ENCODE measurements around the gene SRCAP. TPM values are rescaled to one million over a fixed set of nuclear protein-coding genes. Genes with fewer than 3 reads are reported as not detected.

Gene SRCAP
- total and polyA plus RNA-seq, 2 experiments from 2014 or later = 9.1 to 23.7 TPM

DNA sequence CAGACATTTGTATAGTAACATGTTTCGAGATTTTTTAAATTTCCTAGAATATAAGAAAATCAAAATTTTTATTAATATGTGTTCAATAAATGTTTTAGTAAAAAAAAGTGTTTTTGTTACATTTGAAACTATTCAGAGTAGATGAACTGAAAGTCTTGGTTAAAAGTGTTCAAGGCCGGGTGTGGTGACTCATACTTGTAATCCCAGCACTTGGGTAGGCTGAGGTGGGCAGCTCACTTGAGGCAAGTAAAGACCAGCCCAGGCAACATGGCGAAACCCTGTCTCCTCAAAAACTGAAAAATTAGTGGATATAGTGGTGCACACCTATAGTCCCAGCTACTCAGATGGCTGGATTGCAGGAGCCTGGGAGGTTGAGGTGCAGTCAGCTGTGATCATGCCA, 32.4 kb downstream of the SRCAP start:
- Histone ChIP-seq H3K4me3 (no peak overlapping the region), H3K27me3 (replicated peaks; ENCODE audit: insufficient read depth) (no peaks in the 10 kb centered on the region), H3F3A (ENCODE audit: insufficient read depth) (0 out of 2 replicates have a peak, but pooled peaks cover 5% of the 10 kb centered on the region), H3K9me2 (ENCODE audit: insufficient read depth) (no peaks in the 10 kb centered on the region), H3K4me1 (ENCODE audit: insufficient read depth) (no peaks in the 10 kb centered on the region), H3K79me2 (ENCODE audit: insufficient read depth) (peaks cover 56% of the 10 kb centered on the region), H3K4me2 (ENCODE audit: unreplicated experiment) (no peak overlapping the region), H4K20me1 (ENCODE audit: insufficient read depth) (no peaks in the 10 kb centered on the region), H2AFZ (no peak overlapping the region), H3K36me3 (ENCODE audit: low read depth) (peaks cover 63% of the 10 kb centered on the region), H3K9ac (no peak overlapping the region), H3K9me3 (ENCODE audit: low read depth) (no peaks in the 10 kb centered on the region), H3K27ac (no peak overlapping the region)
- no peak for TF ChIP-seq EZH2 (IDR thresholded peaks at IDR 0.05; ENCODE audit: insufficient read depth, poor library complexity, severe bottlenecking)
- TF ChIP-seq EZH2phosphoT487 (IDR thresholded peaks at IDR 0.05; ENCODE audit: insufficient read depth, low read depth) = no peak
- 97 to 98% methylated on average over 3 of the region's 3 CpGs for WGBS, 2 experiments (ENCODE audit: low coverage in 1 of 2, low lambda C conversion rate in 2 of 2, missing lambda C conversion rate in 2 of 2)
- in situ Hi-C loops (cut with MboI) = no loop called here
- DNase-seq = no peak

DNA sequence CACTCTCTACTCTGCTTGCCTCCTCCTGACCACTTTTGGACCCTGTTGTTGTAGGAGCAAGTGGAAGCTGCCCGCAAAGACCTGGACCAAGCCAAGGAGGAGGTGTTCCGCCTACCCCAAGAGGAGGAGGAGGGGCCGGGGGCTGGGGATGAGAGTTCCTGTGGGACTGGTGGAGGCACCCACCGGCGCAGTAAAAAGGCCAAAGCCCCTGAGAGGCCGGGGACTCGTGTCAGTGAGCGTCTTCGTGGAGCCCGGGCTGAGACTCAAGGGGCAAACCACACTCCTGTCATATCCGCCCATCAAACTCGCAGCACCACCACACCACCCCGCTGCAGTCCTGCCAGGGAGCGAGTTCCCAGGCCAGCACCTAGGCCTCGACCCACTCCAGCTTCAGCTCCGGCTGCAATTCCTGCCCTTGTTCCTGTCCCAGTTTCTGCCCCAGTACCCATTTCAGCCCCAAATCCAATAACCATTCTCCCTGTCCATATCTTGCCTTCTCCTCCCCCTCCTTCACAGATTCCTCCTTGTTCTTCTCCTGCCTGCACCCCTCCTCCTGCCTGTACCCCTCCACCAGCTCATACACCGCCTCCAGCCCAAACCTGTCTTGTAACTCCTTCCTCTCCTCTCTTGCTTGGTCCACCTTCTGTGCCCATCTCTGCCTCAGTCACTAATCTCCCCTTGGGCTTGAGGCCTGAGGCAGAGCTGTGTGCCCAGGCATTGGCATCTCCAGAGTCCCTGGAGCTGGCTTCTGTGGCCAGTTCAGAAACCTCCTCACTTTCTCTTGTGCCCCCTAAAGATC, 38.2 kb downstream of the SRCAP start:
- Histone ChIP-seq H3K4me2 (ENCODE audit: unreplicated experiment) (no peak overlapping the region), H2AFZ (no peak overlapping the region), H3K4me1 (ENCODE audit: insufficient read depth) (peaks cover 24% of the 10 kb centered on the region), H3K27me3 (replicated peaks; ENCODE audit: insufficient read depth) (no peaks in the 10 kb centered on the region), H3K27ac (no peak overlapping the region), H3K4me3 (no peak overlapping the region), H3K79me2 (ENCODE audit: insufficient read depth) (peaks cover 22% of the 10 kb centered on the region; the same call in 1 of the 2 replicates), H3F3A (ENCODE audit: insufficient read depth) (peaks cover 13% of the 10 kb centered on the region), H3K9me2 (ENCODE audit: insufficient read depth) (no peaks in the 10 kb centered on the region), H4K20me1 (ENCODE audit: insufficient read depth) (no peaks in the 10 kb centered on the region), H3K36me3 (ENCODE audit: low read depth) (peaks cover 52% of the 10 kb centered on the region), H3K9me3 (ENCODE audit: low read depth) (no peaks in the 10 kb centered on the region), H3K9ac (no peak overlapping the region)
- DNase-seq = no peak
- 90 to 96% methylated on average over 9 to 17 of the region's 17 CpGs for WGBS, 2 experiments (ENCODE audit: low coverage in 1 of 2, low lambda C conversion rate in 2 of 2, missing lambda C conversion rate in 2 of 2)
- in situ Hi-C loops (cut with MboI) = no loop called here
- no peak for TF ChIP-seq EZH2phosphoT487 (IDR thresholded peaks at IDR 0.05; ENCODE audit: insufficient read depth, low read depth)
- TF ChIP-seq EZH2 (IDR thresholded peaks at IDR 0.05; ENCODE audit: insufficient read depth, poor library complexity, severe bottlenecking) = no peak

DNA sequence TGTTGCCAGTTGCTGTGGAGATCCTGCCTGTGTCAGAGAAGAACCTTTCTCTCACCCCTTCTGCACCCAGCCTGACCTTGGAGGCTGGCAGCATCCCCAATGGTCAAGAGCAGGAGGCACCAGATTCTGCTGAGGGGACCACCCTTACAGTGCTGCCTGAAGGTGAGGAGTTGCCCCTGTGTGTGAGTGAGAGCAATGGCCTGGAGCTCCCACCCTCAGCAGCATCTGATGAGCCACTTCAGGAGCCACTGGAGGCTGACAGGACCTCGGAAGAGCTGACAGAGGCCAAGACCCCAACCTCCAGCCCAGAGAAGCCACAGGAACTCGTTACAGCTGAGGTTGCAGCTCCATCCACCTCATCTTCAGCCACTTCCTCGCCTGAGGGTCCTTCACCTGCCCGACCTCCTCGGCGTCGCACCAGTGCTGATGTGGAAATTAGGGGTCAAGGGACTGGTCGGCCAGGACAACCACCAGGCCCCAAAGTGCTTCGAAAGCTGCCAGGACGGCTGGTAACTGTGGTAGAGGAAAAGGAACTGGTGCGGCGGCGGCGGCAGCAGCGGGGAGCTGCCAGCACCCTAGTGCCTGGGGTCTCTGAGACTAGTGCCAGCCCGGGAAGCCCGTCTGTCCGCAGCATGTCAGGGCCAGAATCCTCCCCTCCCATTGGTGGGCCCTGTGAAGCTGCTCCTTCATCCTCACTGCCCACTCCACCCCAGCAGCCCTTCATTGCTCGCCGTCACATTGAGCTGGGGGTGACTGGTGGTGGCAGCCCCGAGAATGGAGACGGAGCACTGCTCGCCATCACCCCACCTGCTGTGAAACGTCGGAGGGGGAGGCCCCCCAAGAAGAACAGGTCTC, 39.0 kb downstream of the SRCAP start:
- 92% methylated on average over 25 of the region's 25 CpGs for WGBS, 2 experiments (ENCODE audit: low coverage in 1 of 2, low lambda C conversion rate in 2 of 2, missing lambda C conversion rate in 2 of 2)

More for the DNA sequence above, 39.0 kb downstream of the SRCAP start:
- Histone ChIP-seq H3K9me2 (ENCODE audit: insufficient read depth) (no peaks in the 10 kb centered on the region), H3K79me2 (ENCODE audit: insufficient read depth) (peaks cover 20% of the 10 kb centered on the region; the same call in 1 of the 2 replicates), H3K4me3 (no peak overlapping the region), H3K9me3 (ENCODE audit: low read depth) (no peaks in the 10 kb centered on the region), H3K27ac (no peak overlapping the region), H3K36me3 (ENCODE audit: low read depth) (peaks cover 49% of the 10 kb centered on the region), H4K20me1 (ENCODE audit: insufficient read depth) (no peaks in the 10 kb centered on the region), H3K4me2 (ENCODE audit: unreplicated experiment) (no peak overlapping the region), H2AFZ (no peak overlapping the region), H3K4me1 (ENCODE audit: insufficient read depth) (peaks cover 24% of the 10 kb centered on the region), H3K27me3 (replicated peaks; ENCODE audit: insufficient read depth) (no peaks in the 10 kb centered on the region), H3K9ac (no peak overlapping the region), H3F3A (ENCODE audit: insufficient read depth) (peaks cover 14% of the 10 kb centered on the region)
- in situ Hi-C loops (cut with MboI) = no loop called here
- no peak for TF ChIP-seq EZH2phosphoT487 (IDR thresholded peaks at IDR 0.05; ENCODE audit: insufficient read depth, low read depth)
- no peak for TF ChIP-seq EZH2 (IDR thresholded peaks at IDR 0.05; ENCODE audit: insufficient read depth, poor library complexity, severe bottlenecking)
- DNase-seq = no peak
